NOMO-1 treated with dmso at 0.1 percent for 144 hours (cell line): ENCODE results near the gene IGSF8.

Experiments used
- DNase-seq: peaks from one replicate; lab custom pipeline; 2025; ENCODE audit not compliant: unreplicated experiment; lab: John Stamatoyannopoulos, UW

IGSF8 gene

DNA sequence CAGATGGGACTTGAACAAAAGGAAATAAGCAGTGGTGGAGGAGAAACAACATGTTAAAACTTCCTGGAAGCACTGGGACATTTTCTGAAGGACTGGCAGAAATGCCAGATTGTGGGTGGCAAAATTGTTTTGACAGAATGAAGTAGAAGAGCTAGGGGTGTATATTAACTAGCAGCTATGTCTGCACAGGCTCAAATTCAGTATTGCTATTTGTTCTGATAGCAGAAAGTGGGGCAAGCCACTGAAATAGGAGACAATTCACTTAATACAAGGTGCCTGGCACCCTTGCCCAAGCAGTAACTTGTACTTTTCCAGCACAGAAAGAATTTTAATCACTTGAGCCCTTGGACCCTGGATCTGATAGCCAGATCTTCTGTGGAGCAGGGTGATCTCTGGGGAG is 54.9 kb downstream of the IGSF8 start:
- DNase-seq, result no peak
